ENCODE results near the gene AQP4. TPM values are rescaled to one million over a fixed set of nuclear protein-coding genes. Genes with fewer than 3 reads are reported as not detected.

AQP4 gene
- total RNA-seq, 2 experiments from 2014 or later, result not detected

- H3K4me1 Mint-ChIP-seq (ENCODE audit: low read depth), result no peaks in the 10 kb centered on the region
- H3K36me3 Mint-ChIP-seq (ENCODE audit: low read depth), result no peaks in the 10 kb centered on the region
- no peak overlapping the region for H3K27ac Mint-ChIP-seq
- ChIA-PET POLR2A (no interaction called here), CTCF (no interaction called here)
- H3K27me3 Mint-ChIP-seq, result peaks cover 17% of the 10 kb centered on the region
- no peak for DNase-seq
- TF ChIP-seq CTCF (IDR thresholded peaks at IDR 0.05), result no peak
- H3K9me3 Mint-ChIP-seq, result no peaks in the 10 kb centered on the region
- intact Hi-C loops (cut with micrococcal nuclease), result no loop called here
- ATAC-seq, result no peak
- H3K4me3 Mint-ChIP-seq, result no peak overlapping the region
Measured at GRCh38 chr18:26863921-26864497, 1.5 kb downstream of the AQP4 start.

- Mint-ChIP-seq H3K36me3 (ENCODE audit: low read depth) (no peaks in the 10 kb centered on the region), H3K4me1 (ENCODE audit: low read depth) (no peaks in the 10 kb centered on the region), H3K4me3 (no peak overlapping the region), H3K9me3 (no peaks in the 10 kb centered on the region), H3K27ac (no peak overlapping the region), H3K27me3 (peaks cover 17% of the 10 kb centered on the region)
- ATAC-seq (no peak), DNase-seq (no peak)
- ChIA-PET CTCF (no interaction called here), POLR2A (no interaction called here)
- intact Hi-C loops (cut with micrococcal nuclease), result no loop called here
- no peak for TF ChIP-seq CTCF (IDR thresholded peaks at IDR 0.05)
Measured at GRCh38 chr18:26863122-26863879, 2.2 kb downstream of the AQP4 start.

GRCh38 chr18:26862084-26862483, 3.4 kb downstream of the AQP4 start:
- Mint-ChIP-seq H3K36me3 (ENCODE audit: low read depth) (no peaks in the 10 kb centered on the region), H3K27ac (no peak overlapping the region), H3K4me1 (ENCODE audit: low read depth) (no peaks in the 10 kb centered on the region), H3K27me3 (peaks cover 17% of the 10 kb centered on the region), H3K9me3 (no peaks in the 10 kb centered on the region), H3K4me3 (no peak overlapping the region)
- CTCF ChIA-PET, result no interaction called here
- POLR2A ChIA-PET, result no interaction called here
- intact Hi-C loops (cut with micrococcal nuclease), result no loop called here
- no peak for DNase-seq
- no peak for ATAC-seq
- TF ChIP-seq CTCF (IDR thresholded peaks at IDR 0.05), result no peak

- ATAC-seq (no peak), DNase-seq (no peak)
- H3K9me3 Mint-ChIP-seq, result no peaks in the 10 kb centered on the region
- ChIA-PET POLR2A (no interaction called here), CTCF (no interaction called here)
- H3K27ac Mint-ChIP-seq, result no peak overlapping the region
- H3K4me3 Mint-ChIP-seq, result no peak overlapping the region
- H3K4me1 Mint-ChIP-seq (ENCODE audit: low read depth), result no peaks in the 10 kb centered on the region
- H3K27me3 Mint-ChIP-seq, result no peaks in the 10 kb centered on the region
- no peaks in the 10 kb centered on the region for H3K36me3 Mint-ChIP-seq (ENCODE audit: low read depth)
- TF ChIP-seq CTCF (IDR thresholded peaks at IDR 0.05), result no peak
- intact Hi-C loops (cut with micrococcal nuclease), result no loop called here
Measured at GRCh38 chr18:26854292-26854881, 11.1 kb downstream of the AQP4 start.

- Mint-ChIP-seq H3K9me3 (no peaks in the 10 kb centered on the region), H3K27me3 (no peaks in the 10 kb centered on the region), H3K4me1 (ENCODE audit: low read depth) (no peaks in the 10 kb centered on the region), H3K36me3 (ENCODE audit: low read depth) (no peaks in the 10 kb centered on the region), H3K4me3 (no peak overlapping the region), H3K27ac (no peak overlapping the region)
- intact Hi-C loops (cut with micrococcal nuclease), result no loop called here
- no peak for TF ChIP-seq CTCF (IDR thresholded peaks at IDR 0.05)
- CTCF ChIA-PET, result no interaction called here
- POLR2A ChIA-PET, result no interaction called here
- DNase-seq, result no peak
- no peak for ATAC-seq
Measured at GRCh38 chr18:26853401-26853800, 12.1 kb downstream of the AQP4 start.

All from activated CD8-positive, alpha-beta T cell treated with anti-CD3 and anti-CD28 coated beads for 36 hours (primary cell).